Measurements from ENCODE around the gene AGPS.

Gene AGPS

DNA sequence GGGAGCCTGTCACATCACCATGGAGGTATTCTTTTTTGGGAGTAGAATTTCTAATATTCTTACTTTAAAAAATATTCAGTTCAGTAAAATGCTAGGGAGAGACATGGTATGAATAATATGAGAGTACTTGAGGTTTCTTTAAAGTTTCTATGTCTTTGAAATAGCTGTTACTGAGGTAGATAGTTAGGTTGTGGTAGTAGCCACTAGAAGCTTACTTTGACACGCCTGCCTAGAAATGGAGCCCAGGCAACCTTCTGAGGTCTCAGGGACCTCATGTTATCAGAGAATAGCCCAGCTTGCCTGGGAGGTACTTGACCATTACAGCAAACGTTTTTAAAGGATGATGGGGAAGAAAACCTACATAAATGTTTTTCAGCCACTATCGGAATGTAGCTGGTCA, 131.2 kb downstream of the AGPS start:
- no peak for DNase-seq (ENCODE audit: low read depth in 2 of 3, low spot score in 2 of 3)

DNA sequence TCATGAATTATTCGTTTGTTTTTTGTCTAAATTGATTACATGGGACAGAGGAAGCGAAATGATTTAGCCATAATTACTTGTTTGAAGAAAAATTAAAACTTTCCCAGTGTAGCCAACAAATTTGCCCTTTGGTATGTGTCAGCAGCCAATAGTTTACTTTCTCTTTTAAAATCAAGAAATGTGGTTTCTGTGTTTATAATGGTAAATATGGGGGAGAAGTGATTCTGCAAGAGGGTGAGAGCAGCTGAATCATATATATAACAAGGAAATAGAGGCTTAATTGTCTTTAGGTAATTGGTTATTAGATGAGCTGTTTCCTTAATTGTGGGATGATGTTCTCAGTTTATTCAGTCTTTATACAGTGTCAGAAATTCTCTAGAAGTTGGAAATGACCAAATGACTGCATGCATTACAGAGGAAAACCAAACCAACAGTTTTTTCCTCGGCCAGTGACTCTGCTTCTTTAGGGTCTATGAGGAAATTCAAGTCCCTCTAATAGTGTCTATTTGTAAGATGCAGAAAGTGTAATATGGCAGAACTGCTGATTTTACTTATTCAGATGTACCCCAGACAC, 132.9 kb downstream of the AGPS start:
- DNase-seq (ENCODE audit: low read depth in 2 of 3, low spot score in 2 of 3), result no peak

DNA sequence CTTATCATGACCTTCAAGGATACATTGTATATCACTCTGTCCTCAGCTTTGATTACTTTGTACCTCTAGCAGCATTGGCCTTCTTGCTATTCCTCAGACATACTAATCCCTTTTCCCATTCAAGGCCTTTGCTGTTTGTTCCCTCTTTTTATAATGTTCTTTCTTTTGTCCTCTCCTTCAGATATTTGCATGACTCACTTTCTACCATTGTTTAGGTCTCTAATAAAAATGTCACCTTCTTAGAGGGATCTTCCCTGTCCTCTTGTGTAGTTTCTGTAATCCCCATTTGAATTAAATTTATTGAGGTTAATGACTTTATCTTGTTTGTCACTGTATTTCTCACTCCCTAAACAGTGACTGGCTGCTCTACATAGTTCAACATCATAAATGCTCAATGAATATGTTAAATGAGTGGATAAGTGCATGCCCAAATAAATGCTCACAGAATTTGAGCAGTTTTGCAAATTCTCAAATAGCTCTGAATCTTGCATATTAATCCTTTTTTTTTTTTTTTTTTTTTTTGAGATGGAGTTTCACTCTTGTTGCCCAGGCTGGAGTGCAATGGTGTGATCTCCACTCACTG, 135.9 kb downstream of the AGPS start:
- DNase-seq (ENCODE audit: low read depth in 2 of 3, low spot score in 2 of 3), result no peak

DNA sequence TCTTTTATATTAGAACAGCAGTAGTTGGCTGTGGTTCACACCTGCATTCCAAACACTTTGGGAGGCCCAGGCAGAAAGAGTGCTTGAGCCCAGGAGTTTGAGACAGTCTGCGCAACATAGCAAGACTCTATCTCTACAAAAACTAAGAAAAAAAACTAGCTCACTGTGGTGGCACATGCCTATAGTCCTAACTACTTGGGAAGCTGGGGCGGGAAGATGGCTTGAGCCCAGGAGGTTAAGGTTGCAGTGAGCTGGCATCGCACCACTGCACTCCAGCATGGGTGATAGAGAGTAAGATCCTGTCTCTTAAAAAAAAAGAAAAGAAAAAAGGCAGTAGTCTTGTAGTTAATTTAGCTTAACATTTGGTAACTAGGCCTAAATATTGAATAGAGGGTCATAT, 136.6 kb downstream of the AGPS start:
- DNase-seq (ENCODE audit: low read depth in 2 of 3, low spot score in 2 of 3), result no peak

DNA sequence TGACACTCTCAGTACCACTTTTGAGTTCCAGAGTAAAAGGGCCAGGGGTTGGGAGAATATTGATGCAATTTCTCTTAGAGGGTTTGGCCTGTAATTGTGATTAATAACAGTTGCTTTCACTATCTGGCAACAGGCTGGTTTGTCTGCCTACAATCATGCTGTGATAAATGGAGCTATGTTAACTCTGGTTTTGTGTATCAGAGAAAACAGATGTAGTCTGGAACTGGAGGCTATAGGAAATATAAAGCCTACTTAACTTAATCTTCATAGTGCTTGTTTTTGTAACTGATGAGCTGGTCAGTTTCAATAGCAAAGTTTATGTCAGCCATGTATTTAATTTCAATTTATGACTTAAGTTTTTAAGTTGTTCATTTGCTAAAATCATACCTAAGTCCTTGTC, 138.0 kb downstream of the AGPS start:
- DNase-seq (ENCODE audit: low read depth in 2 of 3, low spot score in 2 of 3), result no peak

DNA sequence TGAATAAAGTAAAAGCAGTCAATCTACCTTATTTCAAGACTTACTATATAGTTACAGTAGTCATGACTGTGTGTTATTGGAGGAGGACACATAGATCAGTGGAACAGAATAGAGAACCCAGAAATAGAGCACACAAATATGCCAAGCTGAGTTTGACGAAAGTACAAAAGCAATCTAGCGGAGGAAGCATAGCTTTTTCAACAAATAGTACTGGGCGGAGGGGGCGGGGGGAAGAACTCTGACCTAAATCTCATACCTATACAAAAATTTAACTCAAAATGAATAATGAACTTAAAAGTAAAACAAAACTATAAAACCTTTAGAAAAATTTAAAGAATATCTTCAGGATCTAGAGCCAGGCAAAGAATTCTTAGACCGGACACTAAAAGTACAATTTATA, 139.1 kb downstream of the AGPS start:
- DNase-seq (ENCODE audit: low read depth in 2 of 3, low spot score in 2 of 3), result no peak

DNA sequence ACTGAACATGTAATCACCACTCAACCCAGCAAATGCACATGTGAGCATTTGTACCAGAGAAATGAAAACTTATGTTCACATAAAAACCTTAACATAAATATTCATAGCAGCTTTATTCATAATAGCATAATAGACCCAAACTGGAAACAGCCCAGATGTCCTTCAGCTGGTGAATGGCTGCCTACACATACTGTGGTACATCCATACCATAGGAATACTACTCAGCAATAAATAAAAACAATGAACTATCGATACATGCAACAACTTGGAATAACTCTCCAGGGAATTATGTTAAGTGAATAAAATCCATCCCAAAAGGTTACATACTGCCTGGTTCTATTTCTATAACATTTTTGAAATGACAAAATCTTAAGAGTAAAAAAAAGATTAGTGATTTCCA, 140.0 kb downstream of the AGPS start:
- DNase-seq (ENCODE audit: low read depth in 2 of 3, low spot score in 2 of 3), result no peak

DNA sequence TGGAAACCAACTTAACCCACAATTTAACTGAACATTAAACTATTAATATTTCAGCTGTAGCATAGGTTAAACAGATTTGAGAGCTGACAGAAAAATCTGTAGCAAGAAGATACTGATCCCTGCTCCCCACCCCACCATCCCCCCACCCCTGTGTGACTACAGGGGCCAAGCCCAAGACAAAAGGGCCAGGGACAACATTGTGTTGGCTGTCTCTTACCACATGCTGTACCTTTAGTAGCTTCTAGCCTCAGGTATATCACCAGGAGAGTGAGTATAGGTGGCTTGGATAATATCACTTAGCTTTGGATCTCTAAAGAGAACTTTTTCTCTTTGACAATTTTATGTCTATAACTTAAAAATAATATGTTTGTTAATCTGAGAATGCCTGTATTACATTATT, 140.7 kb downstream of the AGPS start:
- no peak for DNase-seq (ENCODE audit: low read depth in 2 of 3, low spot score in 2 of 3)

DNA sequence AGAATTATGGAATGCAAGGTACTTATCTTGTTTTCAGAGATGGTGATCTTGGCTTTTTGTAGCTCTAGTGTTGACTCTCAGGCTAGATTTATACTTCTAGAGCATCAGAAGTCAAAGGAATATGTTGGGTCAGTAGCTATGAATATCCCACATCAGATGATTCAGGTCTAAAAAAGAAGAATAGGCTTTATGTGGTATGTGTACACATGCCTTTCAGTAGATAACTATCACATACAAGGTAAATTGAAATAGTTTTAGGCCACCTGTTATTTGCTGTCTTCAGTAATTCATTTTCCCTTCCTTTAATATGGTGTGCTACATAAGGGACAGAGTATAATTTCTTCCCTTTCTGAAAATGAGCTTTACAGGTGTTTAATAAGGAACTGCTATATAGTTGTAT, 142.4 kb downstream of the AGPS start:
- no peak for DNase-seq (ENCODE audit: low read depth in 2 of 3, low spot score in 2 of 3)

DNA sequence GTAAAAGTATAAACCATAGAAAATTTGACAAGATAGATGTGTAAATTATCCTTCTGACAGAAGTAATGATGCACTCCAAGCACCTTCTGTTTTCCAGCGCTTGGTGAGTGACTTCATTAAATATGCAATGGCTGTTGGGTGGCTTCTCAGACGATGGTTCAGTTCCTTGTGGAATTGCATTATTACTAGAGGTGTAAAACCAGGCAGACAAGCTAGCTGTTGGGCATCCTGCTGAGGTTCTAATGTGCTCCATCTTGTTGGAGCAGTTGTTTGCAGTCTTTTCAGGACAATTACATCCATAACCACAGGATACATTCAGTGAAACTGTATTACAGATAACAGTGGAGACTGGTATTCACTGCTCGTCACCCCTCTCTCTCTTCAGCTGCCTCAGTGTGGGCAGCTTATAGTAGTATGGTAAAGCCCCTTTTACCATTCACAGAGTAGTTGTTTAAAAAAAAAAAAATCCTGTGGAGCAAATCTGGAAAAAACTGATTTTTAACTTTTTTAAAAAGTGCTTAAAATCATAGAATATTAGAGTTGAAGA, 143.5 kb downstream of the AGPS start:
- no peak for DNase-seq (ENCODE audit: low read depth in 2 of 3, low spot score in 2 of 3)

DNA sequence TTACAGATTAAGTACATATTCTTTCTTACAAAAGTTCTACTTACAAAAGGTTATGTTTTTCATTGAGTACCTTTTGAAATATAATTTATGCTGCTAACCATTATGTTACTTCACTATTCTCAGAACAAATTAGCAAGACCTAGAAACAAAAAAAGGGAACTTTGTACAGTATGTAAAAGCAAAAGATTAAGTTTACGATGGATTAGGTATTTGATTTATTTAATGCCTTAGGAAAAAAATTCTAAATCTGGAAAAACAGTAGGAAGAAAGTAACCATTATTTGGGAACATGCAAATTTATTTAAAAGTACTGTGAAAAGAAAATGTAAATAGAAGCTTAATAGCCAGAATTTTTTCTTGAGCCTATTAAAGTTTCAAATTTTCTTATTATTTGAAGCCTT, 144.6 kb downstream of the AGPS start:
- no peak for DNase-seq (ENCODE audit: low read depth in 2 of 3, low spot score in 2 of 3)

DNA sequence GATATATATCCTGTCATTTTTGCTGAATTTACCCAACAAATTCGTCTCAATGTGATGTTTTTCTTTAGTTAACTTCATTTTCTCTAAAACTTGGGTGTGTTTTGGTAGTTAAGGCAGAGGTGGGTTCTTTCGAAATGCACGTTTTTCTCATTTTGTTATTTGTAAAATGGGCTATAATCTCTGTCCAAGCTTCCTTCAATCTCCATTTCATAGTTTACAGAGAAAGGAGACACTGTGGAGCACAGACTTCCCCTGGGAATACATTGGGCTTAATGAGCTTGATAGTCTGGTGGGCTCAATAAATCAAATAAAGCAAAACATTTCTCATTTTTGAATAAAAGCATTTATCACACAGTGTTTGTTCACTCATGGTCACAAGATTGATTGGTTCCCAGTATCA, 145.1 kb downstream of the AGPS start:
- DNase-seq (ENCODE audit: low read depth in 2 of 3, low spot score in 2 of 3), result no peak

DNA sequence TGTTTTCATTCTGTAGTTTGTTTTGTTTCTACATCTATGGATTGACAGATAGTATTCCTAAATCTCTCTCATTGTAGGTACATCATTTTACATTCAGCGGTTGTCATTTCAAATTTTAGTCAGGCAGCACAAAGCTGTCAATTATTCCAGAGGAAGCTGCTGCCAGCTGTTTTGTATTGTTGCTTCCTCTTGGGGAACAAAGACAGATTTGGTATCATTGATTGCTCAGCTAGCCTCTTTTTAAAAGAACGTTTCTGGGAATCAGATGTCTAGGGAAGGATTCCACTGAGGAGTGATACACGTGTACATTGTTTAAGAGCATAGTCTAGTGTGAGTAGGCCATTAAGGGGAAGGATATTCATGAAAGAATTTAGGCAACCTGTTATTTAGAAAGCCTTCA, 145.8 kb downstream of the AGPS start:
- no peak for DNase-seq (ENCODE audit: low read depth in 2 of 3, low spot score in 2 of 3)

DNA sequence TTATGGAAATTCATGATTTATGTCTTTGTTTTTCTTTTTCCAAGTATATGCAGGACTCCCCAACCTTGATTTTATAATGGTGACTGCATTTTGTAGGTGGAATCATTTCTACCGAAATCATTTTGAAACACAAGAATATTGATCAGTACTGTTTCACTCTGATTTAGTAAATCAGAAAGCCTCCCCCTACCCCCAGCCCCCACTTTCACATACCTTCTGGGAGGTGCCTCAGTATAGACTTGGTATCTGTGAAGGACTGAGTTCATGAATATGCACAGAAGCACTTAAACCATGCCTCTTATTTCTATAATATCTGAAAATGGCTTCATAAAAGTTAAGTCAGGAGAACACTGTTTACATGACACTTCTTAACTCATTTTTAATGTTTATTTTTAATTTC, 147.7 kb downstream of the AGPS start:
- no peak for DNase-seq (ENCODE audit: low read depth in 2 of 3, low spot score in 2 of 3)

DNA sequence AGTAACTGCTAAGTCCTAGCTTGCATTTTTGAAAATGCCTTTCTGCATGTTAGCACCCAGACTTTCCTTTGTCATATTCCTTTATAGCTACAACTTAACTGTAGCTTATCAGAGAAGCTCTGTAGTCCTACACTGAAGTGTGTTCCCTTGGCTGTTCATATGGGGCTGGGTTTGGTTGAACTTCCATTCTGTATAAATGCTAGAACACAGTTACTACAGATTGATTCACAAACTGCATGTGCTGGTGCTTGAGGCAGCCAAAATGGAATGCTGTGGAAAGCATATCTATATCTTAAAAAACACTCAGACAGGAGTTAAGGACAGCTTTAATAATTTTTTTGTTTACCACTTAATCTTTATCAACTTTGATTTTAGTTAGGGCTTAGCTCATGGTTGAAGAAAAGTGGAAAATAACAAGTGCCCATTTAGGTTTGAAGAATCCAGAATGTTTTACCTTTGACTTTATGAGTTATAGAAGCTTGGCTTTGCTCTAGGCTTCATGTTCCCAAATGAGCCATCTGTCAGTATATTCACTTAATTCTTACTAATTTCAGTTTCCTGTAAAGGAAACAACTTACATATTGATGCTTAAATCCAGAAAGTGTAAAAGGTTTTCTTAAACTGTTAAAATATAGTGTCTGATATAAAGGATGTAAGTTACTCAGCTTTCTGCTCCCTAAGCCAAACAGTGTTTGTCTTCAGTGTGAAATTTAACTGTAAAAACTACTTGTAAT, 148.9 kb downstream of the AGPS start:
- DNase-seq (ENCODE audit: low read depth in 2 of 3, low spot score in 2 of 3), result no peak

DNA sequence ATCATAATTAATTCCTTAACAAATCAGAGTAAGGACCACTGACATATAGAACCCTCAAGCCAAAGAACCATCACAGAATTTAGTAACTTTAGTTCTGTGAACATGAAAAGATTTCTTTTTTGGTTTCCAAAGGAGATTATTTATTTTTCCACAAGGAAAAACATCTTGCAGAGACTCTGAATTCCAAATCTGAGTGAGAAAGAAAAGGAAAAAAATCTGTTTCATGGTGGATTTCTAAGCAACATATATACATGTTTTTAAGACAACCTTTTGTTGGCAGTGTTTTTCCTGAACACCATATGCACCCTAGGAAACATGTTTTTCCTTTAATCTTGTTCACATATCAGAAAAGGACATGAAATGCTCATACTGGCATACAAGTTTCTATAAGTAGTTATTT, 149.8 kb downstream of the AGPS start:
- DNase-seq (ENCODE audit: low read depth in 2 of 3, low spot score in 2 of 3), result no peak

DNA sequence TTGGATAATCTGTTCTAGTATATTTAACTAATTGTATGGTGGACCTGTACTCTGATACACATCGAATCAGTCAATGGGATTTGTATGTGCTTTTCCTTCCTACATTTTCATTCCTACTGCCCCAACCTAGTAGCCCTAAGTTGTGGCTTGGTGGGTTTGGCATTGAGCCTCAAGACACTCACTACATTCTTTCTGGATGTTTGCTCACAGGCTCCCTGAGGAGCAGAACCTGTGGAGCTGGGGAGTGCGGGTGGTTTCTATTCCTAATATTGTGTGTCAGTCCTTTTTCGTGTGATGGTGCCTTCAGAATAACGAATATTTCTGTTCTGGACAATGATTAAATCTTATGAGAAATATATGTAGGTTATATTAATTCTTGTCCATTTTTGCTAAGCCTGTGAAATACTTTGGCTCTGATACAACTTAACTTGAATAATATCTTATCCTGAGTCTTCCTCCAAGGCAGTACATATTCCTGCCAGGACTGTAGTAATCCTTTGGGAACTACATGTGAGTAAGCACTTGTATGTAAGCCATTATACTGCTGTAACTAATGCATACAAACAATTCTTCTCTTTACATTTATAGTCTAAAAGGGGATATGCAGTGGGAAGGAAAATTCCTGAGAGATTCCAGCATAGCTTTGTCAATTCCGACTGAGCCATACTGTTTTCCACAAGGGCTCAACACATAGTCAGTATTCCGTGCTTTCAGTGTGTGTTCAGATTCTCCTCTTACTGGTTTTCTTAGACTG, 150.6 kb downstream of the AGPS start:
- no peak for DNase-seq (ENCODE audit: low read depth in 2 of 3, low spot score in 2 of 3)

DNA sequence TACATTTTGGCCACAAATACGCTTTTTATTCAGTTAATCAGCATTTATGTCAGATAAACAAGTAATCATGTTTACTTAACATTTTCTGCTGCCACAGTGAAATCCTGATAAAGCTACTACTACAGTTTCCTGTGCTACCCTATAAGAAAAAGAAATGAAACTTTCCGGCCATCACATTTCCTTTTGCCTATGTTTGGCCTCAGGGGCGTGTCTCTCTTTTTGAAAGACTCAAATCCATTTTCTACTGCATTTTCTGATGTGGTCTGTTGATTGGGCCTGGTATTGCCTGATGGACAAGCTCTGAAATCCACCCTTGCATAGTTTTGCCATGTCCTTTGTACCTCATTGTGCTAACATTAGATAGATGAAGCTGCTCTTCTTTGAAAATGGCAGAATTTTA, 152.6 kb downstream of the AGPS start:
- DNase-seq (ENCODE audit: low read depth in 2 of 3, low spot score in 2 of 3), result no peak

DNA sequence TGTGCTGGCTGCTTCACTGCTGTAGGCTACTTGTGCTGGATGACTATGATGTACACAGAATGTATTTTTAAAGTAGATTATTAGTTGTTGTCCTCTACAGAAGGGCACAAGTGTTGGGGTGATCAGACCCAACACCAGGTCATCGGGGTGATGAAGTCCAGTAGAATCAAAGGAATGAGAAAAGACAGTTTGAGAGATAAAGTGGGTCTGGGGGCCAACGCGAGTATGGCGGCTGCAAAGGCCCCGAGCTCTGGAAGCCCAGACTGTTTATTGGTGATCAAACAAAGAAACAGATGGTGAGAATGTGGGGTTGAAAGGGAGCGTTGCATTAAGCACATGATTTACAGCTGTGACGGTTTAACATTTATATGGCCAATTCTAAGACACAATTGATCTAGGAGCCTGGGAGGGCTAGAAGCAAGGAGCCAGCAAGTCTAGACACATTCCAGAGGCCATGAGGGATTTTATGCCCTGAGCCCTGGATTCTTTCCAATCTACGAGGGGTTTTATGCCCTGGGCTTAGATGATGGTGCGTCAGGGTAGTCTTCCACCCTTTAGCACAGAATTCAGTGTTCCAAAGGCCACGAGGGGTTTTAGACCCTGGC, 153.5 kb downstream of the AGPS start:
- no peak for DNase-seq (ENCODE audit: low read depth in 2 of 3, low spot score in 2 of 3)

DNA sequence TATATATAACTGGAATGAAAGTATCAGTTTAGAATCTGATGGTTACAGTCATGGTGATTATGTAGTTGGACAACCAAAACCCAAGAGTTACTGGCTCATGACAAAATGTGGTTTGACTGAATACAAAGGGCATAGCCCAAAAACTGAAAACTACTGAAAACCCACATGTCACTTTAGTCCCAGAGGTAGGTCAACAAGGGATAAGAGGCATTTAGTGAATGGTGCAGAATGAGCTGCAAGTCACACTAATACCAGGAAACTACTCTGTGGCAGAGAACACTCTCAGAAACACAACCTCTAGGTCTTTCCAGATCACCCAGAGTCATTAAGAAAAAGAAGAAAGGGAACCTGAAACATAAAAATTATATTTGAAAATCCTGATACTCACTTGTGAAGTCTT, 154.5 kb downstream of the AGPS start:
- no peak for DNase-seq (ENCODE audit: low read depth in 2 of 3, low spot score in 2 of 3)

DNA sequence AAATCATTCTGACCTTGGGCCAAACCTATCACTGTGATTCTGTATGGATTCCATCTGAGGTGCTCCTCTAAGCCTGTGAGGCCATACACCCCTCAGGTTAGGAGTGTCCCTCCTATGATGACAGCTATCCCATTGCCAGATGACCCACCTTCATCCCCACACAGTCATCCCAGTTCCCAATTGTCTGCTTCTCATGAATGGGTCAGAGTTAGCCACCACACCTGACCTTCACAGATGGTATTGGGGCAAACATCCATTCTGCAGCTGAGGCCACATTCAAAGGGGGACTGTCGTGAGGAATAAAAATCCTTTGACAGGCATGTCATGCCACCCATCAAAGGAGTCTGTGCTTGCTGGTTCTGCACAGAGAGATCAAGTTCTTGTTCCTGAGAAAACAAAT, 155.2 kb downstream of the AGPS start:
- no peak for DNase-seq (ENCODE audit: low read depth in 2 of 3, low spot score in 2 of 3)

DNA sequence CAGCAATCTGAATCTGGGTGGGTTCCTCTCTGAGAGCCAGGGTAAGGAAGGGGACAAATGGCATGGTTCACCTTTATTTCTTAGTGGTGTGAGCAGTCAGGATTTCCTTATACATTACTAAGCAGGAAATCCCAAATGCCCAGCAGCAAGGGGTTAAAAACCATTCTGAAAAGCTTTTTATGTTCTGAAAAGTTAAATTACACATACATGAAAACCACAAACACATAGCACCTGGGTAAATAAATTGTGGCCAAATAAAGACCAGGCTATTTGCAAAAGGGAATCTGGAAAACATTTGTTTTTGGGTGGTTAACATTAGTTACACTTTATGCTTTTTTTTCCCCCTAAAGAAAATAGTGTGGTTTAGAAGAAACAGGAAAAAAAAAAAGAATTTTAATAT, 156.1 kb downstream of the AGPS start:
- DNase-seq (ENCODE audit: low read depth in 2 of 3, low spot score in 2 of 3), result no peak
